IPS-NIHi7 (cell line): ENCODE results near the gene PGGHG.
"Not testable (repeated sequence)": the region's sequence is repeated elsewhere in the genome, so short reads cannot be mapped to it uniquely, and the experiment has no call there.

Source experiments
- DNase-seq: peaks from one replicate; pipeline ENCODE4 v3.0.0; 2012; ENCODE audit warnings: mixed read lengths; ENCODE audit errors: extremely low spot score

PGGHG gene

DNA sequence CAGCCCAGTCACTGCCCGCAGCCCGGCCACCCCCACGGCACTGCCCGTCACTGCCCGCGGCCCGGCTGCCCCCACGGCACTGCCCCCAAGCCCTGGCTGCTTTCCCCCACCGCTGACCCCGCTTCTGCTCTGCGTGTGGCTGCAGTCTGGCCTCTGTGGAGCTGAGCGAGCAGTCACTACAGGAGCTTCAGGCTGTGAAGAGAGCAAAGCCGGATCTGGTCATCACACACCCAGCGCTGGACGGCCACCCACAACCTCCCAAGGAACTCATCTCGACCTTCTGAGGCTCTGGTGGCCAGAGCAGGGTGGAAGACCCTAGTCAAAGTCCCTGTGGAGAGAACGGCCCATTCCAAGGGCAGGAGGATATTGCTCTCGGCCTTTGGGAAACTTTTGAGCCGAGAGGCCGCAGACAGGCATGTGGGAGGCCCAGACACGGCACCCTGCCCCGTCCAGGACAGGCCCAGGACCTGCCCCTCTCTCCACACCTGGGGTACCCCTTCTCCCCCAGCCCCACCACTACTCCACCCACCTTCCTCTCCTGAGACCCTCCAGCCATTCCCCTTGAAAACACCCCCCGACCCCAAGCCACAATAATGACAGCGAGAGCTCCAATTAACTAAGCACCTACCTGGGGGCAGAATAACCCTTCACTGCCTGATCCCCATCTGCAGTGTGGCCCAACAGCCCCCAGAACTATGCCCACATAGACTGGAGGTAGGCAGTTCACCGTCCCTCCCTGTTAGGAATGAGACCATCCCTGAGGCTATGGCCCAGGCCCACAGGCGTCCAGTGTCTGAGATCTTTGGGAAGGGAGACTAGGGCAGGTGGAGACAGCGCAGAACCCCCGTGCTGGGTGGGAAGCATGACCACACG lies 3.7 kb upstream of the PGGHG start:
- no peak for DNase-seq

GRCh38 chr11:285894-286220 lies 3.1 kb upstream of the PGGHG start:
- DNase-seq: no peak

- DNase-seq: not testable (repeated sequence)
These were observed 1.7 kb upstream of the PGGHG start for GRCh38 chr11:286977-287820.

DNA sequence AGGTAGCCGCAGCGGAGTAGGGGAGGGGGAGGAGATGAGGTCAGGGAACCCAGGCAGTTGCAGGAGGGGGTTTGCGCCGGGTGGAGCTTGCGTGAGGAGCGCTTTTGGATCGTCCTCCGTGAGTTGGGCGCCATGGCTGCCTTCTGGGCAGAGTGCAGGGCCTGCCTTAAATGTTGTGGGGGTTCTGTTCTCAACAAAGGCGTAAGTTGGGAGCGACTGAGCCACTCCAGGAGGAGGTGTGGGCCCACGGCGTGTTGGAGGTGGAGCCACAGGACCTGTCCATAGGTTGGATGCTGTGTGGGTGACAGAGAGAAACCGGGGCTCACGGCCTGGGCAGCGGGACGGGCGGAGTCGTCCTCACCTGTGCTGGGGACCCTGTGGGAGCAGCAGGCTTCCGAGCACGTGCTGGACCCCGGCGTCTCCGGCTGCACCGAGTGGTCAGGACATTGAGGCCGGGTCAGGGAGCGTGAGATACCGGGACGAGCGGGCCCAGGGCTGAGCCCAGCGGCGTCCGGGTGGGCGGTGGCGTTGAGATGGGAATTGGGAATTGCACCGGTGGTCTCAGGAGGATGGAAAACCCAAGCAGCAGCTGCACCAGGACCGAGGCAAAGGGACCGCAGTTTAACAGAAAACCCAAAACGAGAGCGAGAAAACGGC lies 977 bp upstream of the PGGHG start:
- DNase-seq: no peak

- no peak for DNase-seq
These were observed 429 bp downstream of the PGGHG start for GRCh38 chr11:289398-289711.

- no peak for DNase-seq
These were observed 1.0 kb downstream of the PGGHG start for GRCh38 chr11:289712-290620.

- DNase-seq: no peak
These were observed 1.8 kb downstream of the PGGHG start for GRCh38 chr11:290621-291231.

DNA sequence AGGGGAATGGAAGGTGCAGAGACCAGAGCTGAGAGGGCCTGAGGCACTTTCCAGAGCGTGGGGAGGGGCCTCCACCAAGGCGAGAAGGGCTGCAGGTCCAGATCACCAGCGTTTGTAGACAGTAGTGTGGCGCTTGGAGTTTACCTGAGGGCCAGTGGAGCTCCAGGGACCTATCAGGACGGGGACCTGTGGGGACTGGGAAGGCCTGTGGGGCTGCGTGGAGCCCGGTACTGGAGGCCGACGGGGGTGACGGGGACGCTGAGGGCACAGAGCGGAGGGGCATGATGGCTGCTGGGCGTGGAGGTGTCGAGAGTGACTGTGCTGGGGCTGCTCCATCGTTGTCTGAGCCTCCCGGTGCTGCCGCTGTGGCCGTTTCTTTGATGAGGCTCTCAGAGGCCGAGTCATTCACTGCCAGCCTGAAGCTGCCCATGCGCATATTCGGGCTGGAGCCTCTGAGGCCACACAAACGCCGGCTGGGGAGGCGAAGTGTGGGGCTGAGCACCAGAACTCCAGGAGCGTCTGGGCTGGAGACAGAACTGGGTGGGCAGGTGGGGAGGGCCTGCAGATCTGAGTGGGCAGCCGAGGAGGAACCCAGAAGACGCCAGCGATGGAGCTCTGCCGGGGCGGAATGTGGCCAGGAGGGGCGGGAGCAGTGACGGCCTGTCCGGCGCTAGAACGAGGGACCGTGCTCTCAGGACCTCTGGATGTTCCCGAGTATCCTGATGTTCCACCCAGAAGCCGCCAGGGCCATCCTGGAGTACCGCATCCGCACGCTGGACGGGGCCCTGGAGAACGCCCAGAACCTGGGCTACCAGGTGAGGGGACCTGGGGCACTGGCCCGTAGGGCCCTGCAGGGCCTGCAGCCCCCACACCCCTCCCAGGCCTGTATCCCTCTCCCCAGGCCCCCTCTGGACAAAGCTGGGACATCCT lies 2.6 kb downstream of the PGGHG start:
- no peak for DNase-seq

- DNase-seq: no peak
These were observed 3.5 kb downstream of the PGGHG start for GRCh38 chr11:292211-293121.

DNA sequence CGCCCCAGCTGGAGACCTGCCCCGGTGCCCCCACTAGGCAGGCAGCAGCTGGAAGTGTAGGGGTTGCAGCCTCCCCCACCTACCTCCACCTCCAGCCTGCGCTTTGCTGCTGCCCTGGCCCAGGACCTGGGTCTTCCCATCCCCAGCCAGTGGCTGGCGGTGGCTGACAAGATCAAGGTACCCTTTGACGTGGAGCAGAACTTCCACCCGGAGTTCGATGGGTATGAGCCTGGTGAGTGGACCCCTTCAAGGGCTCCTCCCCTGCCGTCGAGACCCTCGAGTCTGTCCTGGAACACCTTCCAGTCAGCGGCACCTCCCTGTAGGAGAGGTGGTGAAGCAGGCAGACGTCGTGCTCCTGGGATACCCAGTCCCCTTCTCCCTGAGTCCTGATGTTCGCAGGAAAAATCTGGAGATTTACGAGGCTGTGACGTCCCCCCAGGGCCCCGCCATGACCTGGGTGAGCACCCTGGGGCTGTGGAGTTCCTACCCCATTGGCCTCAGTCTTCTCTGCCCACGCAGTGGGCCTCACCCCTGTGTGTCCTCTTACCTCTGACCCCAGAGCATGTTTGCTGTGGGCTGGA lies 4.4 kb downstream of the PGGHG start:
- DNase-seq: no peak

DNA sequence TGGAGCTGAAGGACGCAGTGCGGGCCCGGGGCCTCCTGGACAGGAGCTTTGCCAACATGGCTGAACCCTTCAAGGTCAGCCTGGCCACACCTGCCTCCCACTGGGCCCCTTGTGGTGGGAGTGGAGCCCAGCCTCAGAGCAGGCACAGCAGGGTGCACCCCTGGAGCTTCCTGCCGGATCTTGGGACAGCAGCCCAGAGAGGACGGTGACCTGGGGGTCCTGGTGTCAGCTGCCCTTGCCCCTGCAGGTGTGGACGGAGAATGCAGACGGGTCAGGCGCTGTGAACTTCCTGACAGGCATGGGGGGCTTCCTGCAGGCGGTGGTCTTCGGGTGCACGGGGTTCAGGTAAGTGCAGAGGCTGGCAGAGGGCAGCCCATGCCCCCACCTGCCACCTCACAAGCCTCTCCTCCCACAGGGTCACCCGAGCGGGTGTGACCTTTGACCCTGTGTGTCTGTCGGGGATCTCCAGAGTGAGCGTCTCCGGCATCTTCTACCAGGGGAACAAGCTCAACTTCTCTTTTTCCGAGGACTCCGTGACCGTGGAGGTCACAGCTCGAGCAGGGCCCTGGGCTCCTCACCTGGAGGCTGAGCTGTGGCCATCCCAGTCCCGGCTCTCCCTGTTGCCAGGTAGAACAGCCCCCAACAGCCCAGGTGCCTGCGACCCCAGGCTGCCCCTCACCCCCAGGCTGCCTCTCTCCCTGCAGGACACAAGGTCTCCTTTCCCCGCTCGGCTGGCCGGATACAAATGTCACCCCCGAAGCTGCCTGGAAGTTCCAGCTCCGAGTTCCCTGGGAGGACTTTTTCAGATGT lies 5.1 kb downstream of the PGGHG start:
- DNase-seq: no peak

DNA sequence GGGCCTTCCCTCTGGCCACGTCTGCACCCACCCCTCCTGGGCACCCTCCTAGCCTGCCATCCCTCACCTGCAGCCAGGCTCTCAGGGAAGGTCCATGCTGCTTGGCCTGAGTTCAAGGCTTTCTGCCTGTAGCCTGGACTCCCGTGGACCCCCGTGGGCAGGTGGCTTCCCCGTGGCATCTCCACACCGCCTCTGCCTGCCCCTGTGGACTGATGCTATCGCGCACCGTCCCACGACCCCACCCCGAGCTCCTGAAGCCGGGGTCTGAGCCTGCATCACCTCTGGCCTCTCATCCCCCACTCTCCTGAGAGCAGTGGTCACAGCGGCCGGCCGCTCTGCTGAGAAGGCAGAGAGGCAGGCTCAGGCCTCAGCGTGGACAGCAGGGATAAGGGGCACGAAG lies 5.9 kb downstream of the PGGHG start:
- no peak for DNase-seq

DNA sequence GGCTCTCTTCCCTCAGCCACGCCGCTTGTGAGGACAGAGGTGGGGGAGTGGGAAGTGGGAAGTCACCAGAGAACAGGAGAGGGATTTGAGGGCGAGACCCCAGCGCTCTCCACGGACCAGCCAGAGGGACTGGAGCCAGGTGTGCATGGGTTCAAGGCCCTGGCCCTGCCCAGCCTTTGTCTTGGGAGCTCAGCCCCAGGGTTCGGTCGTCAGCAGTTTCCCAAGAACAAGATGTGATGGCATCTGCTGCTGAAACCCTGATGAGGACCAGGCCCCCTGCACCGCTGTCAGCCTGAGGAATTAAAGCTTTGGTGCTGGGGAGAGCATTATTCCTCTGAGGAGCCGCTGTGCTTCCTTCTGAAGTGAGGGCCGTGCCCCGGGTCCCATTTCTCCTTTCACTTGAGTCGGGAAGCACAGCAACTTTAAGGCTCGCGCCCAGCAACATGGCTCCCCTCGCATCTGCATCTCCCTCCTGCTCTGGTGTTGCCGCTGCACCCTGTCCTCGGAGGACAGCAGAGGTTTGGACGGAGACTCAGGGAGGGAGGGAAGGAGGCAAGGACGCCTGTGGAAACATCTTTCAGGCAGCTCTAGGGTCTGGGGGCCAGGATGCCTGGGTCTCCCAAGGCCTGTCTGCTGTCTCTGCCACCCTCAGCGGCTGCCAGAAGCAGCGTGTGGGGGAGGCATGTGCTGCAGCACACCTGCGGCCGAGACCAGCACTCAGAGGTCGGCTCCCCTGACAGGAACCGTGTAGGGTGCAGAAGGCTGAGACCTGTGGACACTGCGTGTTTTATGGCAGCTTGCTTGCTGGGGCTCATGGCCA lies 6.6 kb downstream of the PGGHG start:
- no peak for DNase-seq

DNA sequence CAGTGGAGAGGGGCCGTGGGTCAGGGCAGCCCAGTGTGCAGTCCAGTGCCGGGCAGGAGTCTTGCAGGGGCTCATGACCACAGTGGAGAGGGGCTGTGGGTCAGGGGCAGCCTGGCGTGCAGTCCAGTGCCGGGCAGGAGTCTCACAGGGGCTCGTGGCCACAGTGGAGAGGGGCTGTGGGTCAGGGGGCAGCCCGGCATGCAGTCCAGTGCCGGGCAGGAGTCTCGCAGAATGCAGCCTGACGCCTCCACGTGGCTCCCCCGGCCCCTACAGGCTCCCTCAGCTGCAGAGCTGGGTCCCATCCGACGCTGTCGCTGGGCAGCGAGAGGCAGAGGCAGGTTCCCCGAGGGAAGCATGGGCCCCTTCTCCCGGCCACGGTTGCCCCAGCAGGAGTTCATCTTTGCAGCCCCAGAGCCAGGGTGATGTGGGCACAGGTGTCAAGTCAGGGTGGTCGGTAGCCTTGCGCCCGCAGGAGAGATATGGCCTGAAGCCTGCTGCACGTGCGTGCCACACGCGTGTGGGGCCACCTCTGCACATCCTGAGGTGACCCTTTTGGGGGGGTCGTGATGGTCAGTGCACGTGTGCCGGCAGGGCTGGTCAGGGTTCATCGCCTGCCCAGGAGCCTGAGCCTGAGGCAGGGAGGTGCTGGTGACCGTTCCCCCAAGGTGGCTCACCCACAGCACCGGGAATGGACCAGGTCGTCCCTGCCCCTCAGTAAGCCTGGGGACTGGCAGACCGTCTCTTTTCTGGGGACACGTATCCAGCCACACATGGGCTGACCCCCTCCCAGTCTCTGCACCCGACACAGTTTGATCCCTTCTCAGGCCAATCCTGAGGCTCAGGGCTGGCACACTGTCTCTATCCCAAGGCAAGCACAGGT lies 7.5 kb downstream of the PGGHG start:
- DNase-seq: no peak

GRCh38 chr11:297051-297585 lies 8.2 kb downstream of the PGGHG start:
- DNase-seq: no peak
